Glutamatergic neuron (in vitro differentiated cells): Measurements from ENCODE around the gene B3GNT3. TPM values are rescaled to one million over a fixed set of nuclear protein-coding genes. Genes with fewer than 3 reads are reported as not detected.

Source experiments
- DNase-seq: peaks from one replicate; pipeline ENCODE4 v3.0.0; 2022
- H3K27ac Mint-ChIP-seq: one replicate; pipeline ENCODE4 v1.8.0; 2020; ENCODE audit warnings: mild to moderate bottlenecking, mixed read lengths, inconsistent platforms; ENCODE audit not compliant: unreplicated experiment
- H3K27me3 Mint-ChIP-seq: one replicate; pipeline ENCODE4 v1.8.0; 2020; ENCODE audit warnings: mild to moderate bottlenecking, moderate library complexity, mixed read lengths, inconsistent platforms; ENCODE audit not compliant: unreplicated experiment
- H3K36me3 Mint-ChIP-seq: one replicate; pipeline ENCODE4 v1.8.0; 2020; ENCODE audit warnings: mild to moderate bottlenecking, mixed read lengths, inconsistent platforms; ENCODE audit not compliant: unreplicated experiment
- H3K4me1 Mint-ChIP-seq: one replicate; pipeline ENCODE4 v1.8.0; 2020; ENCODE audit warnings: mild to moderate bottlenecking, low read depth, mixed read lengths, inconsistent platforms; ENCODE audit not compliant: unreplicated experiment
- H3K4me3 Mint-ChIP-seq: one replicate; pipeline ENCODE4 v1.8.0; 2020; ENCODE audit warnings: mild to moderate bottlenecking, mixed read lengths, inconsistent platforms; ENCODE audit not compliant: unreplicated experiment
- H3K9me3 Mint-ChIP-seq: one replicate; pipeline ENCODE4 v1.8.0; 2020; ENCODE audit warnings: mild to moderate bottlenecking, moderate library complexity, mixed read lengths, inconsistent platforms; ENCODE audit not compliant: unreplicated experiment
- total RNA-seq: library from RNA; stranded (reverse); fragmentation: NEBNext Ultra II Directional; extraction: Animal tissue kit (Norgen Biotek cat#: 25700); gene quantifications from one replicate; pipeline ENCODE4 v1.2.1, GENCODE V29; 2021; ENCODE audit not compliant: unreplicated experiment
- TF ChIP-seq, protein P1 (sequence below): fragments of 200-600 bp; sonication (generic); IDR thresholded peaks from one replicate; pipeline ENCODE4 v1.5.0; 2021; ENCODE audit not compliant: partially characterized antibody, unreplicated experiment

B3GNT3 gene
- total RNA-seq, 1 donor from 2014 or later = not detected

DNA sequence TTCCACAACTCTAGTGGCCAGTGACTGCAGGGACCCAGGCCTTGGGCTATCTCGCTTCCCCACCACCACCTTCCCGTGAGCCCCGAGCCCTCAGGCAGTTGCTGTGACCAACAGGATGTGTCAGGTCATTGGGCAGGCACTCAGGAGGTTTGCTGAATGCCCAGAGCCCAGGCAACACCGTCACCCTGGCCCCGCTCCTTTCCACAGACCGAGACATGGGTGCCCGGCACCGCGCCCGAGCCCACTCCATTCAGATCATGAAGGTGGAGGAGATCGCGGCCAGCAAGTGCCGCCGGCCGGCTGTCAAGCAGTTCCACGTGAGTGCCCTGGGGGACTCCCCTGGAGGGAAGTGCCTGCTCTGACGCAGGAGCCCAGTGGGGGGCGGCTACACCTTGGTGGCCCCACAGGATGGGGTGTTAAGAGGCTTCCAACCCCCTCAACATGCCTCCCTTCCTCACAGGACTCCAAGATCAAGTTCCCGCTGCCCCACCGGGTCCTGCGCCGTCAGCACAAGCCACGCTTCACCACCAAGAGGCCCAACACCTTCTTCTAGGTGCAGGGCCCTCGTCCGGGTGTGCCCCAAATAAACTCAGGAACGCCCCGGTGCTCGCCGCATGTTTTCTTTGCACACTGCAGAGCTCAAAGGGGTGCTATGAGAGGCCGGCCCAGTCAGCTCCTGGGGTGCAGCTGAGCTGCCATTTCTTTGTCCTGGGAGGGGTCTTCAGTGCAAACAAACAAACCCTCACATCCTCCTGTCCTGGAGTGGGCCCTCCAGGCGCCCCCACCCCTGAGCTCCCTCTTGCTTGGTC lies 68.0 kb downstream of the B3GNT3 start:
- TF ChIP-seq, protein P1, sequence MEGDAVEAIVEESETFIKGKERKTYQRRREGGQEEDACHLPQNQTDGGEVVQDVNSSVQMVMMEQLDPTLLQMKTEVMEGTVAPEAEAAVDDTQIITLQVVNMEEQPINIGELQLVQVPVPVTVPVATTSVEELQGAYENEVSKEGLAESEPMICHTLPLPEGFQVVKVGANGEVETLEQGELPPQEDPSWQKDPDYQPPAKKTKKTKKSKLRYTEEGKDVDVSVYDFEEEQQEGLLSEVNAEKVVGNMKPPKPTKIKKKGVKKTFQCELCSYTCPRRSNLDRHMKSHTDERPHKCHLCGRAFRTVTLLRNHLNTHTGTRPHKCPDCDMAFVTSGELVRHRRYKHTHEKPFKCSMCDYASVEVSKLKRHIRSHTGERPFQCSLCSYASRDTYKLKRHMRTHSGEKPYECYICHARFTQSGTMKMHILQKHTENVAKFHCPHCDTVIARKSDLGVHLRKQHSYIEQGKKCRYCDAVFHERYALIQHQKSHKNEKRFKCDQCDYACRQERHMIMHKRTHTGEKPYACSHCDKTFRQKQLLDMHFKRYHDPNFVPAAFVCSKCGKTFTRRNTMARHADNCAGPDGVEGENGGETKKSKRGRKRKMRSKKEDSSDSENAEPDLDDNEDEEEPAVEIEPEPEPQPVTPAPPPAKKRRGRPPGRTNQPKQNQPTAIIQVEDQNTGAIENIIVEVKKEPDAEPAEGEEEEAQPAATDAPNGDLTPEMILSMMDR = no peak
- Mint-ChIP-seq H3K4me1 (peaks cover 10% of the 10 kb centered on the region), H3K27ac (no peak overlapping the region), H3K36me3 (no peaks in the 10 kb centered on the region), H3K9me3 (peaks cover 16% of the 10 kb centered on the region), H3K27me3 (peaks cover 11% of the 10 kb centered on the region), H3K4me3 (no peak overlapping the region)
- DNase-seq = no peak

Other genes starting within 250 kb of the B3GNT3 start
- gene COLGALT1, start 239.5 kb upstream of the B3GNT3 start, total RNA-seq = 74.5 TPM
- 79.7 TPM for gene UNC13A, start 106.8 kb upstream of the B3GNT3 start, total RNA-seq
- 111 TPM for gene MAP1S, start 75.7 kb upstream of the B3GNT3 start, total RNA-seq
- gene FCHO1, start 43.7 kb upstream of the B3GNT3 start, total RNA-seq = 45.2 TPM
- not detected for gene INSL3, start 26.4 kb downstream of the B3GNT3 start, total RNA-seq
- gene JAK3, start 52.8 kb downstream of the B3GNT3 start, total RNA-seq = 1.3 TPM
- 1,135 TPM for gene RPL18A, start 64.8 kb downstream of the B3GNT3 start, total RNA-seq
- 4.3 TPM for gene SLC5A5, start 76.8 kb downstream of the B3GNT3 start, total RNA-seq
- gene CCDC124, start 137.9 kb downstream of the B3GNT3 start, total RNA-seq = 87.9 TPM
- 91.1 TPM for gene KCNN1, start 172.0 kb downstream of the B3GNT3 start, total RNA-seq
- 4.0 TPM for gene ARRDC2, start 213.0 kb downstream of the B3GNT3 start, total RNA-seq